HEK293 (cell line): ENCODE measurements around the gene TTC7B.
A peak's percentile ranks its signal among the peaks of the same experiment; 100 is the strongest.

Experiments used
- HOXA7 ChIP-seq: sonication (generic); formaldehyde crosslinking; IDR thresholded peaks from 2 replicates; pipeline ENCODE4 v1.8.1; 2022; ENCODE audit warnings: missing genetic modification reagents, borderline replicate concordance
- KLF16 ChIP-seq: fragments of 450-650 bp; formaldehyde crosslinking; IDR thresholded peaks from 2 replicates; pipeline ENCODE4 v1.5.1; 2017; ENCODE audit warnings: missing biosample characterization, missing genetic modification characterization
- OSR2 ChIP-seq: fragments of 450-650 bp; formaldehyde crosslinking; IDR thresholded peaks from 2 replicates; pipeline ENCODE4 v1.5.1; 2016; ENCODE audit warnings: missing biosample characterization, missing genetic modification characterization
- ZBTB17 ChIP-seq: fragments of 450-650 bp; formaldehyde crosslinking; IDR thresholded peaks from 2 replicates; pipeline ENCODE4 v1.5.1; 2016; ENCODE audit warnings: missing biosample characterization, missing genetic modification characterization
- ZBTB48 ChIP-seq: fragments of 450-650 bp; formaldehyde crosslinking; IDR thresholded peaks from 2 replicates; pipeline ENCODE4 v1.5.1; 2016; ENCODE audit warnings: missing biosample characterization, missing genetic modification characterization
- ZIC2 ChIP-seq: fragments of 450-650 bp; formaldehyde crosslinking; IDR thresholded peaks from 2 replicates; pipeline ENCODE4 v1.5.1; 2016; ENCODE audit warnings: missing biosample characterization, missing genetic modification characterization
- ZNF112 ChIP-seq: fragments of 450-650 bp; formaldehyde crosslinking; IDR thresholded peaks from 2 replicates; pipeline ENCODE4 v1.5.0; 2017; ENCODE audit warnings: missing biosample characterization, missing genetic modification characterization
- ZNF24 ChIP-seq: fragments of 450-650 bp; formaldehyde crosslinking; IDR thresholded peaks from 2 replicates; pipeline ENCODE4 v1.5.1; 2016; ENCODE audit warnings: missing biosample characterization, missing genetic modification characterization
- ZNF341 ChIP-seq: fragments of 450-650 bp; formaldehyde crosslinking; IDR thresholded peaks from 2 replicates; pipeline ENCODE4; 2016; ENCODE audit warnings: low read depth, missing biosample characterization, missing genetic modification characterization
- ZNF404 ChIP-seq: fragments of 450-650 bp; formaldehyde crosslinking; IDR thresholded peaks from 2 replicates; pipeline ENCODE4 v1.5.1; 2017; ENCODE audit warnings: missing biosample characterization, missing genetic modification characterization
- ZNF623 ChIP-seq: fragments of 450-650 bp; formaldehyde crosslinking; IDR thresholded peaks from 2 replicates; pipeline ENCODE4 v1.5.1; 2016; ENCODE audit warnings: missing biosample characterization, missing genetic modification characterization
- ZNF624 ChIP-seq: fragments of 450-650 bp; formaldehyde crosslinking; IDR thresholded peaks from 2 replicates; pipeline ENCODE4 v1.5.1; 2017; ENCODE audit warnings: missing biosample characterization, missing genetic modification characterization
- ZNF76 ChIP-seq: fragments of 450-650 bp; formaldehyde crosslinking; IDR thresholded peaks from 2 replicates; pipeline ENCODE4; 2016; ENCODE audit warnings: low read depth, missing biosample characterization, missing genetic modification characterization, borderline replicate concordance
- TF ChIP-seq, protein P1 (sequence below): fragments of 450-650 bp; formaldehyde crosslinking; conservative IDR thresholded peaks from 2 replicates; pipeline ENCODE4 v1.5.1; 2016; ENCODE audit warnings: low read depth, missing biosample characterization, missing genetic modification characterization
- TF ChIP-seq, protein P2 (sequence below): fragments of 450-650 bp; formaldehyde crosslinking; IDR thresholded peaks from 2 replicates; pipeline ENCODE4 v1.5.1; 2016; ENCODE audit warnings: missing biosample characterization, missing genetic modification characterization, low read depth
- TF ChIP-seq, protein P3 (sequence below): fragments of 450-650 bp; formaldehyde crosslinking; optimal IDR thresholded peaks from 2 replicates; pipeline ENCODE3; 2016; ENCODE audit warnings: missing biosample characterization, mild to moderate bottlenecking, missing genetic modification characterization
- TF ChIP-seq, protein P4 (sequence below): fragments of 450-650 bp; formaldehyde crosslinking; IDR thresholded peaks from 2 replicates; pipeline ENCODE4 v1.5.1; 2017; ENCODE audit warnings: missing biosample characterization, missing genetic modification characterization
- TF ChIP-seq, protein P5 (sequence below): fragments of 450-650 bp; formaldehyde crosslinking; IDR thresholded peaks from 2 replicates; pipeline ENCODE4 v1.5.1; 2017; ENCODE audit warnings: missing biosample characterization, missing genetic modification characterization

Gene TTC7B

DNA sequence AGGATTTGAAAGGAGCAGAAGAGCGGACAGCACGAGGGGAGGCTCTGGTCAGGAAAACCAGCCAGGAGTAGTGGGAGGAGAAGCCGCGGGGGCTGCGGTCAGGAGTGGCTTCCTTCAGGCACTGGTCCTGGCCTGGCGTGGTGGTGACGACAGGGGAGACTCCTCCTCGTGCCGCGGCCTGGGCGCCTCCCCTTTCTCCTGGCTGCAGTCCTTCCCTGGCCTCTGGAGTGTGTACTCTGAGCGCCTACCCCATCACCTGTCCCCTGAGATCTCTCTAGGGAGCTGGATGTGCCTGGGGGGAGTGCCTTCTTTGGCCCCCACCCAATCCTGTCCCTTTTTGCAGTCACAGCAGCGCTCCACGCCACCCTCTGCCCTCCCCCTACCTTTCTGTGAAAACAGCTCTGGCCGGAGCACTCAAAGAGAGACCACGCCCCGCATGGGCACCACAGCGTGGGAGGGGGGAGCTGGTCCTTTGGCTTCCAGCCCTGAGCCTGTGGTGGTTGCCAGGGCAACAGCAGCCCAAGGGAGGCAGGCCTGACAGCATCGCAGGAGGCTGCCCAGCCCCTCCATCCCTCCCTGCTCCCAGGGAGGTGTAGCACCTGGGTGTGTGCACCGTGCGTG is 293.5 kb downstream of the TTC7B start (continued):
- TF ChIP-seq, protein P1, sequence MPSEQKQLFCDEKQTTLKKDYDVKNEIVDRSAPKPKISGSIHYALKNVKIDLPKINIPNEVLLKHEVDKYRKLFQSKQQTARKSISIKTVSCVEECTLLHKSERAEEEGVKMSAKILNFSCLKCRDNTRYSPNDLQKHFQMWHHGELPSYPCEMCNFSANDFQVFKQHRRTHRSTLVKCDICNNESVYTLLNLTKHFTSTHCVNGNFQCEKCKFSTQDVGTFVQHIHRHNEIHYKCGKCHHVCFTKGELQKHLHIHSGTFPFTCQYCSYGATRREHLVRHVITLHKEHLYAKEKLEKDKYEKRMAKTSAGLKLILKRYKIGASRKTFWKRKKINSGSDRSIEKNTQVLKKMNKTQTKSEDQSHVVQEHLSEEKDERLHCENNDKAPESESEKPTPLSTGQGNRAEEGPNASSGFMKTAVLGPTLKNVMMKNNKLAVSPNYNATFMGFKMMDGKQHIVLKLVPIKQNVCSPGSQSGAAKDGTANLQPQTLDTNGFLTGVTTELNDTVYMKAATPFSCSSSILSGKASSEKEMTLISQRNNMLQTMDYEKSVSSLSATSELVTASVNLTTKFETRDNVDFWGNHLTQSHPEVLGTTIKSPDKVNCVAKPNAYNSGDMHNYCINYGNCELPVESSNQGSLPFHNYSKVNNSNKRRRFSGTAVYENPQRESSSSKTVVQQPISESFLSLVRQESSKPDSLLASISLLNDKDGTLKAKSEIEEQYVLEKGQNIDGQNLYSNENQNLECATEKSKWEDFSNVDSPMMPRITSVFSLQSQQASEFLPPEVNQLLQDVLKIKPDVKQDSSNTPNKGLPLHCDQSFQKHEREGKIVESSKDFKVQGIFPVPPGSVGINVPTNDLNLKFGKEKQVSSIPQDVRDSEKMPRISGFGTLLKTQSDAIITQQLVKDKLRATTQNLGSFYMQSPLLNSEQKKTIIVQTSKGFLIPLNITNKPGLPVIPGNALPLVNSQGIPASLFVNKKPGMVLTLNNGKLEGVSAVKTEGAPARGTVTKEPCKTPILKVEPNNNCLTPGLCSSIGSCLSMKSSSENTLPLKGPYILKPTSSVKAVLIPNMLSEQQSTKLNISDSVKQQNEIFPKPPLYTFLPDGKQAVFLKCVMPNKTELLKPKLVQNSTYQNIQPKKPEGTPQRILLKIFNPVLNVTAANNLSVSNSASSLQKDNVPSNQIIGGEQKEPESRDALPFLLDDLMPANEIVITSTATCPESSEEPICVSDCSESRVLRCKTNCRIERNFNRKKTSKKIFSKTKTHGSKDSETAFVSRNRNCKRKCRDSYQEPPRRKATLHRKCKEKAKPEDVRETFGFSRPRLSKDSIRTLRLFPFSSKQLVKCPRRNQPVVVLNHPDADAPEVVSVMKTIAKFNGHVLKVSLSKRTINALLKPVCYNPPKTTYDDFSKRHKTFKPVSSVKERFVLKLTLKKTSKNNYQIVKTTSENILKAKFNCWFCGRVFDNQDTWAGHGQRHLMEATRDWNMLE (tag by site-specific recombination), result no peak
- TF ChIP-seq ZNF112 (tag by site-specific recombination) (no peak), ZNF76 (tag by site-specific recombination) (no peak), ZNF623 (tag by site-specific recombination) (no peak), ZBTB48 (tag by site-specific recombination) (0 out of 2 replicates have a peak, but pooled peaks have one; percentile 26), OSR2 (tag by site-specific recombination) (no peak), KLF16 (tag by site-specific recombination) (peak; percentile 43; the same call in 1 of the 2 replicates), ZIC2 (tag by site-specific recombination) (peak; percentile 53), ZNF404 (tag by site-specific recombination) (no peak), ZNF341 (tag by site-specific recombination) (peak; percentile 9; the same call in 1 of the 2 replicates), ZNF24 (tag by site-specific recombination) (no peak), HOXA7 (no peak), ZBTB17 (0 out of 2 replicates have a peak, but pooled peaks have one; percentile 18), ZNF624 (tag by site-specific recombination) (no peak)
- TF ChIP-seq, protein P2, sequence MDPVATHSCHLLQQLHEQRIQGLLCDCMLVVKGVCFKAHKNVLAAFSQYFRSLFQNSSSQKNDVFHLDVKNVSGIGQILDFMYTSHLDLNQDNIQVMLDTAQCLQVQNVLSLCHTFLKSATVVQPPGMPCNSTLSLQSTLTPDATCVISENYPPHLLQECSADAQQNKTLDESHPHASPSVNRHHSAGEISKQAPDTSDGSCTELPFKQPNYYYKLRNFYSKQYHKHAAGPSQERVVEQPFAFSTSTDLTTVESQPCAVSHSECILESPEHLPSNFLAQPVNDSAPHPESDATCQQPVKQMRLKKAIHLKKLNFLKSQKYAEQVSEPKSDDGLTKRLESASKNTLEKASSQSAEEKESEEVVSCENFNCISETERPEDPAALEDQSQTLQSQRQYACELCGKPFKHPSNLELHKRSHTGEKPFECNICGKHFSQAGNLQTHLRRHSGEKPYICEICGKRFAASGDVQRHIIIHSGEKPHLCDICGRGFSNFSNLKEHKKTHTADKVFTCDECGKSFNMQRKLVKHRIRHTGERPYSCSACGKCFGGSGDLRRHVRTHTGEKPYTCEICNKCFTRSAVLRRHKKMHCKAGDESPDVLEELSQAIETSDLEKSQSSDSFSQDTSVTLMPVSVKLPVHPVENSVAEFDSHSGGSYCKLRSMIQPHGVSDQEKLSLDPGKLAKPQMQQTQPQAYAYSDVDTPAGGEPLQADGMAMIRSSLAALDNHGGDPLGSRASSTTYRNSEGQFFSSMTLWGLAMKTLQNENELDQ (tag by site-specific recombination), result no peak
- TF ChIP-seq, protein P3, sequence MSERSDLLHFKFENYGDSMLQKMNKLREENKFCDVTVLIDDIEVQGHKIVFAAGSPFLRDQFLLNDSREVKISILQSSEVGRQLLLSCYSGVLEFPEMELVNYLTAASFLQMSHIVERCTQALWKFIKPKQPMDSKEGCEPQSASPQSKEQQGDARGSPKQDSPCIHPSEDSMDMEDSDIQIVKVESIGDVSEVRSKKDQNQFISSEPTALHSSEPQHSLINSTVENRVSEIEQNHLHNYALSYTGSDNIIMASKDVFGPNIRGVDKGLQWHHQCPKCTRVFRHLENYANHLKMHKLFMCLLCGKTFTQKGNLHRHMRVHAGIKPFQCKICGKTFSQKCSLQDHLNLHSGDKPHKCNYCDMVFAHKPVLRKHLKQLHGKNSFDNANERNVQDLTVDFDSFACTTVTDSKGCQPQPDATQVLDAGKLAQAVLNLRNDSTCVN (tag by site-specific recombination), result peak; percentile 3
- TF ChIP-seq, protein P4, sequence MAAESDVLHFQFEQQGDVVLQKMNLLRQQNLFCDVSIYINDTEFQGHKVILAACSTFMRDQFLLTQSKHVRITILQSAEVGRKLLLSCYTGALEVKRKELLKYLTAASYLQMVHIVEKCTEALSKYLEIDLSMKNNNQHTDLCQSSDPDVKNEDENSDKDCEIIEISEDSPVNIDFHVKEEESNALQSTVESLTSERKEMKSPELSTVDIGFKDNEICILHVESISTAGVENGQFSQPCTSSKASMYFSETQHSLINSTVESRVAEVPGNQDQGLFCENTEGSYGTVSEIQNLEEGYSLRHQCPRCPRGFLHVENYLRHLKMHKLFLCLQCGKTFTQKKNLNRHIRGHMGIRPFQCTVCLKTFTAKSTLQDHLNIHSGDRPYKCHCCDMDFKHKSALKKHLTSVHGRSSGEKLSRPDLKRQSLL, result no peak
- TF ChIP-seq, protein P5, sequence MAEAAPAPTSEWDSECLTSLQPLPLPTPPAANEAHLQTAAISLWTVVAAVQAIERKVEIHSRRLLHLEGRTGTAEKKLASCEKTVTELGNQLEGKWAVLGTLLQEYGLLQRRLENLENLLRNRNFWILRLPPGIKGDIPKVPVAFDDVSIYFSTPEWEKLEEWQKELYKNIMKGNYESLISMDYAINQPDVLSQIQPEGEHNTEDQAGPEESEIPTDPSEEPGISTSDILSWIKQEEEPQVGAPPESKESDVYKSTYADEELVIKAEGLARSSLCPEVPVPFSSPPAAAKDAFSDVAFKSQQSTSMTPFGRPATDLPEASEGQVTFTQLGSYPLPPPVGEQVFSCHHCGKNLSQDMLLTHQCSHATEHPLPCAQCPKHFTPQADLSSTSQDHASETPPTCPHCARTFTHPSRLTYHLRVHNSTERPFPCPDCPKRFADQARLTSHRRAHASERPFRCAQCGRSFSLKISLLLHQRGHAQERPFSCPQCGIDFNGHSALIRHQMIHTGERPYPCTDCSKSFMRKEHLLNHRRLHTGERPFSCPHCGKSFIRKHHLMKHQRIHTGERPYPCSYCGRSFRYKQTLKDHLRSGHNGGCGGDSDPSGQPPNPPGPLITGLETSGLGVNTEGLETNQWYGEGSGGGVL (tag by site-specific recombination), result peak; percentile 17; the same call in 1 of the 2 replicates
